ENCODE data around the gene MX1. TPM values are rescaled to one million over a fixed set of nuclear protein-coding genes. Genes with fewer than 3 reads are reported as not detected.

The MX1 gene
- total RNA-seq (2016; rRNA removed; fragmentation: Illumina TruSeq; extraction: Trizol) (5.8 and 6.5 TPM in 2 replicates), polyA plus RNA-seq (2011; rRNA removed) (2.6 and 4.1 TPM in 2 replicates), polyA minus RNA-seq (2011; rRNA and poly(A)+ RNA removed; ENCODE audit: low replicate concordance) (6.7 and 7.0 TPM in 2 replicates), Bru-seq, nascent RNA (percentile 40 among the genes with signal in this experiment), BruChase-seq, experiment 1, labeled RNA remaining after a 6-hour chase (percentile 46 among the genes with signal in this experiment), BruChase-seq, experiment 2, labeled RNA remaining after a 2-hour chase (percentile 39 among the genes with signal in this experiment)
- 0.91 and 1.5 TPM in 2 replicates for total RNA-seq (2016; cell fraction: cytosol; rRNA removed; fragmentation: Illumina TruSeq; extraction: Trizol; ENCODE audit: low read depth)
- 4.7 and 6.3 TPM in 2 replicates for total RNA-seq (2016; cell fraction: insoluble cytoplasmic fraction; rRNA removed; fragmentation: Illumina TruSeq; extraction: Trizol)
- total RNA-seq (2016; cell fraction: membrane; rRNA removed; fragmentation: Illumina TruSeq; extraction: Trizol) = 2.0 and 2.5 TPM in 2 replicates
- total RNA-seq (2016; cell fraction: nucleus; rRNA removed; fragmentation: Illumina TruSeq; extraction: Trizol) = 5.1 and 6.0 TPM in 2 replicates
- polyA plus RNA-seq (2011; cell fraction: cytosol; rRNA removed) = 1.9 and 3.3 TPM in 2 replicates
- 10.6 and 13.3 TPM in 2 replicates for polyA plus RNA-seq (2011; cell fraction: nucleus; rRNA removed)
- polyA plus RNA-seq (2012) = 3.1 and 3.2 TPM in 2 replicates
- 0.67 and 0.69 TPM in 2 replicates for polyA plus RNA-seq (2016; cell fraction: cytosol; fragmentation: Illumina TruSeq; extraction: Trizol; ENCODE audit: low read depth)
- polyA plus RNA-seq (2016; cell fraction: insoluble cytoplasmic fraction; fragmentation: Illumina TruSeq; extraction: Trizol; ENCODE audit: low read depth) = 4.3 and 4.6 TPM in 2 replicates
- polyA plus RNA-seq (2016; cell fraction: membrane; fragmentation: Illumina TruSeq; extraction: Trizol; ENCODE audit: low read depth) = 1.1 and 1.5 TPM in 2 replicates
- 6.6 and 7.4 TPM in 2 replicates for polyA plus RNA-seq (2016; cell fraction: nucleus; fragmentation: Illumina TruSeq; extraction: Trizol; ENCODE audit: insufficient read depth, low read depth)
- polyA minus RNA-seq (2011; cell fraction: cytosol; rRNA and poly(A)+ RNA removed) = 2.9 and 4.3 TPM in 2 replicates
- polyA minus RNA-seq (2011; cell fraction: nucleus; rRNA and poly(A)+ RNA removed) = 8.6 and 13.1 TPM in 2 replicates
- long read RNA-seq, experiment 1, partial matches to known transcripts = 1 of 4 reads
- long read RNA-seq, experiment 1, other reads (novel, unspliced or antisense) = 2 of 4 reads
- long read RNA-seq, experiment 2, partial matches to known transcripts = 4 of 7 reads
- long read RNA-seq, experiment 2, other reads (novel, unspliced or antisense) = 2 of 7 reads

DNA sequence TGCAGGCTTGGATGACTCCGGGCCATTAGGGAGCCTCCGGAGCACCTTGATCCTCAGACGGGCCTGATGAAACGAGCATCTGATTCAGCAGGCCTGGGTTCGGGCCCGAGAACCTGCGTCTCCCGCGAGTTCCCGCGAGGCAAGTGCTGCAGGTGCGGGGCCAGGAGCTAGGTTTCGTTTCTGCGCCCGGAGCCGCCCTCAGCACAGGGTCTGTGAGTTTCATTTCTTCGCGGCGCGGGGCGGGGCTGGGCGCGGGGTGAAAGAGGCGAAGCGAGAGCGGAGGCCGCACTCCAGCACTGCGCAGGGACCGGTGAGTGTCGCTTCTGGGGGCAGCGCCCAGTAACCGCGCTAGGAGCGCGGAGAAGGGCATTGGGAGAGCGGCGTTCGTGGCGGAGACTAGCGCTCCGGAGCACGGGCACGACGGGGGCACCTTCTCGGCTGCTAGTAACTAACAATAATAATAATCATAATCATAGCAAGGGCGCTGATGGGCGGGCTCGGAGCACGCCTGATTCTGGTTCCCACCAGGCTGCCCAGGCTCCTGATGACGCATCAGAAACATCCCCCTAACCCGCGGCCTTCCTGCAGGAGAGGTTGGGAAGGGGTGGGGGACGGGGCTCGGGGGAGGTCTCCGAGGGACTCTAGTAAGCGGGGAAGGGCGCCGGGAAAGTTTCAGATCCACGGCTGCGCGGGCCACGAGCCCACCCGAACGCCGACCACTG, at the start of gene MX1:
Gene MX1, plus strand, starts transcription at position 286 of the 722 bp plus-strand sequence. CDS start 5,832 bp downstream, outside the sequence.
- H3K79me2 ChIP-seq (ENCODE audit: insufficient read depth, low read length) = no peaks in the 10 kb centered on the region
- 69% methylated on average over 62 of the region's 65 CpGs for WGBS (ENCODE audit: low lambda C conversion rate)
- ChIA-PET CTCF (ENCODE audit: low intra/inter-chr PET ratio, low total read pairs) (no interaction called here), POLR2A (interaction anchor here (1.0 kb wide), 1 partner anchor 82 kb away, joined by 3 read pairs; the partner anchor contains the start of gene TMPRSS2)
- ATAC-seq (peak; percentile 94), DNase-seq (ENCODE audit: low spot score) (peak; percentile 16), FAIRE-seq (no peak)
- H3K9me3 ChIP-seq (ENCODE audit: low read length) = no peaks in the 10 kb centered on the region
- peaks cover 12% of the 10 kb centered on the region for H3K4me1 ChIP-seq (ENCODE audit: insufficient read depth, low read length)
- H3K4me3 ChIP-seq (replicated peaks in 1 of 3; ENCODE audit: insufficient read depth in 1 of 3, low read depth in 2 of 3, low read length in 3 of 3) = peak within 1 kb of the TSS; percentile 47 to 64 (median 51); a peak in 5 of 6 replicates
- intact Hi-C loops (cut with micrococcal nuclease; ENCODE audit: unreplicated experiment) (no loop called here), in situ Hi-C loops (cut with HindIII; ENCODE audit: extremely low pct_ligation_motif_present, low pct_unique_long_range_greater_than_20kb) (no loop called here)
- no peak within 1 kb of the TSS for H3K27ac ChIP-seq (ENCODE audit: extremely low read length, insufficient read depth, low read length)
- no peaks in the 10 kb centered on the region for H3K36me3 ChIP-seq (replicated peaks in 1 of 2; ENCODE audit: control insufficient read depth in 1 of 2, insufficient read depth in 2 of 2, low read length in 2 of 2)
- no peaks in the 10 kb centered on the region for H3K27me3 ChIP-seq (ENCODE audit: control insufficient read depth in 1 of 2, insufficient read depth in 2 of 2, low read length in 2 of 2)
- no TSS peak for BruUV-seq (replicated peaks)
- H4K20me1 ChIP-seq (ENCODE audit: insufficient read depth, low read length) = no peaks in the 10 kb centered on the region
- peak within 1 kb of the TSS; percentile 46 for H3K9ac ChIP-seq (ENCODE audit: insufficient read depth, low read depth, low read length)
- H3K4me2 ChIP-seq (ENCODE audit: low read depth, low read length) = peak within 1 kb of the TSS; percentile 70
- H2AFZ ChIP-seq (ENCODE audit: low read length) = no peak within 1 kb of the TSS
- TF ChIP-seq ZNF564 (CRISPR knock-in tag; IDR thresholded peaks at IDR 0.05) (no peak), NRL (CRISPR knock-in tag; IDR thresholded peaks at IDR 0.05; ENCODE audit: borderline replicate concordance) (0 out of 2 replicates have a peak, but pooled peaks have one; percentile 46), ZFX (CRISPR knock-in tag; IDR thresholded peaks at IDR 0.05; ENCODE audit: low read depth) (peak; percentile 39; the same call in 1 of the 2 replicates), ARID2 (CRISPR knock-in tag; IDR thresholded peaks at IDR 0.05; ENCODE audit: borderline replicate concordance) (no peak), FOXK2 (IDR thresholded peaks at IDR 0.05) (no peak), HNRNPLL (IDR thresholded peaks at IDR 0.05; ENCODE audit: low read depth, low read length, poor library complexity, severe bottlenecking) (peak; percentile 84), ZNF530 (CRISPR knock-in tag; IDR thresholded peaks at IDR 0.05; ENCODE audit: low read depth) (no peak), KLF13 (CRISPR knock-in tag; IDR thresholded peaks at IDR 0.05) (0 out of 2 replicates have a peak, but pooled peaks have one; percentile 47), TSC22D2 (CRISPR knock-in tag; IDR thresholded peaks at IDR 0.05; ENCODE audit: borderline replicate concordance) (no peak), FOXO1 (CRISPR knock-in tag; IDR thresholded peaks at IDR 0.05) (no peak)
- TF ChIP-seq, protein P1, sequence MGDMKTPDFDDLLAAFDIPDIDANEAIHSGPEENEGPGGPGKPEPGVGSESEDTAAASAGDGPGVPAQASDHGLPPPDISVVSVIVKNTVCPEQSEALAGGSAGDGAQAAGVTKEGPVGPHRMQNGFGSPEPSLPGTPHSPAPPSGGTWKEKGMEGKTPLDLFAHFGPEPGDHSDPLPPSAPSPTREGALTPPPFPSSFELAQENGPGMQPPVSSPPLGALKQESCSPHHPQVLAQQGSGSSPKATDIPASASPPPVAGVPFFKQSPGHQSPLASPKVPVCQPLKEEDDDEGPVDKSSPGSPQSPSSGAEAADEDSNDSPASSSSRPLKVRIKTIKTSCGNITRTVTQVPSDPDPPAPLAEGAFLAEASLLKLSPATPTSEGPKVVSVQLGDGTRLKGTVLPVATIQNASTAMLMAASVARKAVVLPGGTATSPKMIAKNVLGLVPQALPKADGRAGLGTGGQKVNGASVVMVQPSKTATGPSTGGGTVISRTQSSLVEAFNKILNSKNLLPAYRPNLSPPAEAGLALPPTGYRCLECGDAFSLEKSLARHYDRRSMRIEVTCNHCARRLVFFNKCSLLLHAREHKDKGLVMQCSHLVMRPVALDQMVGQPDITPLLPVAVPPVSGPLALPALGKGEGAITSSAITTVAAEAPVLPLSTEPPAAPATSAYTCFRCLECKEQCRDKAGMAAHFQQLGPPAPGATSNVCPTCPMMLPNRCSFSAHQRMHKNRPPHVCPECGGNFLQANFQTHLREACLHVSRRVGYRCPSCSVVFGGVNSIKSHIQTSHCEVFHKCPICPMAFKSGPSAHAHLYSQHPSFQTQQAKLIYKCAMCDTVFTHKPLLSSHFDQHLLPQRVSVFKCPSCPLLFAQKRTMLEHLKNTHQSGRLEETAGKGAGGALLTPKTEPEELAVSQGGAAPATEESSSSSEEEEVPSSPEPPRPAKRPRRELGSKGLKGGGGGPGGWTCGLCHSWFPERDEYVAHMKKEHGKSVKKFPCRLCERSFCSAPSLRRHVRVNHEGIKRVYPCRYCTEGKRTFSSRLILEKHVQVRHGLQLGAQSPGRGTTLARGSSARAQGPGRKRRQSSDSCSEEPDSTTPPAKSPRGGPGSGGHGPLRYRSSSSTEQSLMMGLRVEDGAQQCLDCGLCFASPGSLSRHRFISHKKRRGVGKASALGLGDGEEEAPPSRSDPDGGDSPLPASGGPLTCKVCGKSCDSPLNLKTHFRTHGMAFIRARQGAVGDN (CRISPR knock-in tag; IDR thresholded peaks at IDR 0.05) = peak; percentile 70
- TF ChIP-seq, protein P2, sequence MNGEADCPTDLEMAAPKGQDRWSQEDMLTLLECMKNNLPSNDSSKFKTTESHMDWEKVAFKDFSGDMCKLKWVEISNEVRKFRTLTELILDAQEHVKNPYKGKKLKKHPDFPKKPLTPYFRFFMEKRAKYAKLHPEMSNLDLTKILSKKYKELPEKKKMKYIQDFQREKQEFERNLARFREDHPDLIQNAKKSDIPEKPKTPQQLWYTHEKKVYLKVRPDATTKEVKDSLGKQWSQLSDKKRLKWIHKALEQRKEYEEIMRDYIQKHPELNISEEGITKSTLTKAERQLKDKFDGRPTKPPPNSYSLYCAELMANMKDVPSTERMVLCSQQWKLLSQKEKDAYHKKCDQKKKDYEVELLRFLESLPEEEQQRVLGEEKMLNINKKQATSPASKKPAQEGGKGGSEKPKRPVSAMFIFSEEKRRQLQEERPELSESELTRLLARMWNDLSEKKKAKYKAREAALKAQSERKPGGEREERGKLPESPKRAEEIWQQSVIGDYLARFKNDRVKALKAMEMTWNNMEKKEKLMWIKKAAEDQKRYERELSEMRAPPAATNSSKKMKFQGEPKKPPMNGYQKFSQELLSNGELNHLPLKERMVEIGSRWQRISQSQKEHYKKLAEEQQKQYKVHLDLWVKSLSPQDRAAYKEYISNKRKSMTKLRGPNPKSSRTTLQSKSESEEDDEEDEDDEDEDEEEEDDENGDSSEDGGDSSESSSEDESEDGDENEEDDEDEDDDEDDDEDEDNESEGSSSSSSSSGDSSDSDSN (CRISPR knock-in tag; IDR thresholded peaks at IDR 0.05) = peak; percentile 28; the same call in 1 of the 2 replicates

All from HepG2 (cell line).